ENCODE measurements around the gene CD1C.
A peak's percentile ranks its signal among the peaks of the same experiment; 100 is the strongest.
"Not testable (repeated sequence)": the region's sequence is repeated elsewhere in the genome, so short reads cannot be mapped to it uniquely, and the experiment has no call there.

The CD1C gene

GRCh38 chr1:158289811-158290210 is at the start of gene CD1C:
Gene CD1C, plus strand, starts transcription at chr1:158289923. Its CDS starts 142 bp downstream, at chr1:158290065.
- DNase-seq: no peak

DNA sequence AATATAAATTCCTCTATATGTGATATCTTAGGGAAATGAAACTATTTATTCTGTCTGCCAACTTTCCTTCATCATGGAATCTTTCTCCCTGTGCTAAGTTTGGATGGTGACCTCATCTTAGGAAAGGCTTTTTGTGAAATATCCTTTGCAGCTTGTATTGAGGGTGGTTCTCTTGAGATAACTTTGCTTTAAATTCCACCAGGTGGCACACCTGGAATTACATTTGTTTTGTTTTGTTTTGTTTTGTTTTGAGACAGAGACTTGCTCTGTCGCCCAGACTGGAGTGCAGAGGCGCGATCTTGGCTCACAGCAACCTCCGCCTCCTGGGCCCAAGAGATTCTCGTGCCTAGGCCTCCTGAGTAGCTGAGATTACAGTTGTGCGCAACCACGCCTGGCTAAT is 43.1 kb upstream of the CD1C start:
- peak; percentile 6 for DNase-seq

DNA sequence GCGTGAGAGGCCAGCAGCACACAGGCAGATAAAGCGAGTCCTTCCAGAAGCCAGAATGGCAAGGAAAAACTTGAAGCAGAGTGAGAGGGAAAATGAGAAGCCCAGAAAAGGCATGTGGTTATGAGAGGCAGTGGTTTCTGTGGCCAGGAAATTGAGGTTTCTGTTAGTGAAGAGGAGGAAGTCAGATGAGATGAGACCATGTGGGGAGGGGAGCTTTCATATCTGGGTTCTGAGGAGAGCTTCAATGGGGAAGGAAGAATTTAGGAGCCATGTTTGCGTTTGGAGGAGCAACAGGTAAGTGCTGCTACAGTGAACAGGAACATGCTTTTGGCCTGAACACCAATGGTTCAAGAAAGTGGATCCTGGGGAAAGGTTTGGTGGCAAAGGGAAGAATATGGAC is 41.6 kb upstream of the CD1C start:
- DNase-seq: peak; percentile 57

DNA sequence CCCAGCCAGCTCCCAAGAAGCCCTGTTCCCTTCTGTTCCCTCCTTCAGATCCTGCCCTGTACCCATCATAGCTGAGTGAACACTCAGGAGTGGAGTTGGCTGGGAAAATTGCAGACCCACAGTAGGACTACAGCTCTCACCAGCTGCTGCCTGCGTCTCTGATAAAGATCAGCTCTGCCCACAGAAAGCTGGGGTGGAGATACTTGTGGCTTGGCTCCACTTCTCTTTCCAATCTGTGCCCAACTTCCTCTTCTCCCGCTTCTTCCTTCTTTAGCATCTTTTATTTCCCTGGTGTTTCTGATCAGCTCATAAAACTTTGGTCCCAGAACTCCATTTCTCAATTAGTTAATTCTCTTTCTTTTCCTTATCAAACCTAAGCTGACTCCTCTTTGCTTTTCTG is 41.0 kb upstream of the CD1C start:
- DNase-seq: no peak

GRCh38 chr1:158249646-158250045 is 40.1 kb upstream of the CD1C start:
- DNase-seq: no peak

DNA sequence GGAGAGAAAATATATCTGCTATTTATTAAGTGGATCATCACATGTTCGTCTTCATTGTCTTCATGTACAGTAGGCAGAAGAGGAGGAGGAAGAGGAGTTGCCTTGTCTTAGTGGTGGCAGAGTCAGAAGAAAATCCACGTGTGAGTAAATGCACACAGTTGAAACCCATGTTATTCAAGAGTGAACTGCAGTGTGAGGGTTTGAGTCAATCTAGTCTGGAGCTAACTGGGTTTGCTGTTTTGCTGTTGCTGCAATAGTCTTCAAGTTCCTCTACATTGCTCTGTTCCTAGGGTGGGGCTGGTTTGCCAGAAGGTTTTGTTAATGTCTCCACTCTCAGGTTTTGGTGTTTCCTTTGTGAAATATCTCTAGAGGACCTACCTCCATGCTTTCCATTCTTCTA is 38.6 kb upstream of the CD1C start:
- no peak for DNase-seq

DNA sequence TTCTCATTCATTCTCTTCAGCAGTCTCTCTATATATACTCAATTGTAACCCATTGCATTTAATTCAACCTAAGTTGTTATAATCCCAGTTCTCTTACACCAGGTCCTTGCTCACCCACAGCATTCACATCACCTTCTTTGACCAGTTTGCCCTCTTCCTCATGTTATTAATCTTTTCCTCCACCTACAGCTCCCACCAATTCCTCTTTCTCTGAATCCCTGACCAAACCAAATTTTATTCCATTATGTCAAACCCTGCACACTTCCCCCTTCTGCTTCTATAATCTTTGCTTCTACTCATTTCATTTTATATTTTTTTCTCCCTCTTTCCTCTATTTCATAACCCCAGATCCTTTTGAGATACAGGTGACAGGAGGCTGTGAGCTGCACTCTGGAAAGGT is 34.1 kb upstream of the CD1C start:
- DNase-seq: no peak

- not testable (repeated sequence) for DNase-seq
Observed at GRCh38 chr1:158256747-158257146, 33.0 kb upstream of the CD1C start.

GRCh38 chr1:158257888-158258287 is 31.8 kb upstream of the CD1C start:
- no peak for DNase-seq

DNA sequence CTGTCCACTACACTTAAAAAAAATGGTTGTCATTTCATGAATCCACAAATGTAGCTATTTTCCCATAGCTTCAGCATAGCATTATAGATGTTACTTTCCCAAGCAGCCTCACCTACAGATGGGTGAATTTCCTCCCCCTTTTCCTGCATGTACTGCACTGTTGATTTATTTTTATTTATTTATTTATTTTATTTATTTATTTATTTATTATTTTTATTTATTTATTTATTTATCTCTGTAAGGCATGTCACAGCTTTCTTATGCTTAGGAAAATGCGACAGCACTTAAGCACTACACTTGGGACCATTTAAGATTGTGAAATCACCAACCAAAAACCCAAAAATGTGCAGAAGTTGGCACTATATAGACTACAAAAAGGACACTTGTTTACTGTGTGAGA is 30.6 kb upstream of the CD1C start:
- no peak for DNase-seq

DNA sequence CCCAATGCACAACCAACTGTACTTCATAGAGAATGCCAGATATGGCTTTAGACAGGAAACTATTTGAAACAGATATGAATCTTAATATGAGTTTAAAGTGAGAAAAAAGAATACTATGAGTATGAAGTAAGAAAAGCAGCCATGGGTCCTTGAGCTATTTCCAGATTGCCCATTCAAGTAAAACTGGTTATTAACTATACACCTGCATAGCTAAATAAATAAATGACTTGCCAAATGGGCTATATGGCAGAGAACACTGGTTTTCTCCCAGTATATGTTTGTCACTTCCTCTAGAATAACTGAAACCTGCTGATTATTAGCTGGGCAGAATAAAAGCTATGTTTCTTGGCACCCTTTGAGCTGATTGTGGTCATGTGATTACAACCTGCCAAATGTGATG is 17.0 kb upstream of the CD1C start:
- DNase-seq: no peak

- DNase-seq: no peak
Observed at GRCh38 chr1:158274797-158275196, 14.9 kb upstream of the CD1C start.

DNA sequence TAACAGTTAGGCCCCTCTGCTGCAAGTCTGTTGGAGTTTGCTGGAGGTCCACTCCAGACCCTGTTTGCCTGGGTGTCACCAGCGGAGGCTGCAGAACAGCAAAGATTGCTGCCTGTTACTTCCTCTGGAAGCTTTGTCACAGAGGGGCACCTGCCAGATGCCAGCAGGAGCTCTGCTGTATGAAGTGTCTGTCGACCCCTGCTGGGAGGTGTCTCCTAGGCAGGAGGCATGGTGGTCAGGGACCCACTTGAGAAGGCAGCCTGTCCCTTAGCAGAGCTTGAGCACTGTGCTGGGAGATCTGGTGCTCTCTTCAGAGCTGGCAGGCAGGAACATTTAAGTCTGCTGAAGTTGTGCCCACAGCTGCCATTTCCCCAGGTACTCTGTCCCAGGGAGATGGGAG is 7.3 kb upstream of the CD1C start:
- DNase-seq: not testable (repeated sequence)

DNA sequence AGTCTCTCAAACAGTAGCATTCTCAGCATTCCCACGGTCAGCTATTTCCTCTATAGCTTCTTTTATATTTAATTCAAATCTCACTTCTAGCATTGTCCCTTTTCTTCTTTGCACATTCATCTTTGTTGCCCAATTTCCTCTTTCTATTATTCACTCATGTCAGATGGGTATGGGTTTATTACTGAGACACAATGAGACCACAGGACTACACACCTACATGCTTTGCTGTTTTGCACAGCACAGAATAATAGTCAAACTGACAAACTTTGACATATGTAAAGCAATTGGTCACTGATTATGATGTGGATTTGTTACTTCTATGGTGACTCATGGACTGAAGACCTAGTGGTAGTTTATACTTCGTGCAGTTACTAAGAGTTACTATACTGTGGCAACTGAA is 5.8 kb upstream of the CD1C start:
- DNase-seq: no peak

GRCh38 chr1:158285756-158286241 is 3.9 kb upstream of the CD1C start:
- peak; percentile 14 for DNase-seq

DNA sequence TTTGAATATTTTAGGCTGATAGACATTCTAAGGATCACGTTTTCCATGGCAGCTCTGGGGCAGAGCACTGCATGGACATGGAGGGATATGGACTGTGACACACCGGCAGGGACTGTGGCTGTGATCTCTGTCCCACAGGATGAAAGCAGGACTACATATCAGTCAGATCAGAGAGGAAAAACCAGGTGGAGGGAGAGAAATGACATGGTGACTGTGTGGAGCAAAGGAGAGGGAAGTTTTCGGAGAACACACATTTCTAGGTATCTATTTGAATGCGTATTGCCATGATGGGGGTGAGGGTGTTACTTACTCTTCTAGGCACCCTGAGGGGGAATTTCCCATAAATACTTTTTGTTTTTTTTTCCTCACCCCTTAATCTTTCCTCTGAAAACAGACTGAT is 3.2 kb upstream of the CD1C start:
- DNase-seq: no peak

GRCh38 chr1:158286941-158287346 is 2.8 kb upstream of the CD1C start:
- DNase-seq: no peak

- no peak for DNase-seq
Observed at GRCh38 chr1:158290321-158290844, 660 bp downstream of the CD1C start.

DNA sequence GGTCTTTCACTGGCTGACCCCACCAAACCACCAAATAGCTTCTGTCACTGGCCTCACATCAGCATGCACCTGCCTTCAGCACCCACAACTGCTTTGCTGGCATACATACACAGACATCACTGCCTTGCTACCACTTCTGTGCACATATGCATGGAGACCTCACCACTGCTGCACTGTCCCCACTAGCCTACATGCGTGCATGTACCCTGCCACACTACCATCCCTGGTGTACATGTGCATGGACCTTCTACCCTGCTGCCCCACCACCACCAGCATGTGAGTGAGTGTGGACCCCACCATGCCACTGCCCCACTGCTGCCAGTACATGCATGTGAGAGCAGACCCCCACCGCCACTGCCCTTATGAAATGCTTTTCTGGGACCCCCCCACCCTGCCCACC is 6.1 kb downstream of the CD1C start:
- DNase-seq: no peak

GRCh38 chr1:158310623-158311022 is 20.9 kb downstream of the CD1C start:
- DNase-seq: no peak

DNA sequence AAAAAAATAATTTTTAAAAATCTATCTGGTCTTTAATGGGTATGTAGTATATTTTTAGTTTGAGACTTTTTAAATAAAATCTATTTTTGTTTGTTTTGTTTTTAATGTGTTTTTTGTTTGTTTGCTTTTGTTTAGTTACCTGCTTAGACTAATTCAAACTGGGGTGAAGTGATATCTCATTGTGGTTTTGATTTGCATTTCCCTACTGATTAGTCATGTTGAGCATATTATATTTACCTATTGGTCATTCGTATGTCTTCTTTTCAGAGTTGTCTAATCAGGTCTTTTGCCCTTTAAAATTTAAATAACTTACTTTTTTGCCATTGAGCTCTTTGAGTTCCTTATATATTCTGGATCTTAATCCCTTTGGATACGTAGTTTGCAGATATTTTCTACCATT is 21.3 kb downstream of the CD1C start:
- no peak for DNase-seq

DNA sequence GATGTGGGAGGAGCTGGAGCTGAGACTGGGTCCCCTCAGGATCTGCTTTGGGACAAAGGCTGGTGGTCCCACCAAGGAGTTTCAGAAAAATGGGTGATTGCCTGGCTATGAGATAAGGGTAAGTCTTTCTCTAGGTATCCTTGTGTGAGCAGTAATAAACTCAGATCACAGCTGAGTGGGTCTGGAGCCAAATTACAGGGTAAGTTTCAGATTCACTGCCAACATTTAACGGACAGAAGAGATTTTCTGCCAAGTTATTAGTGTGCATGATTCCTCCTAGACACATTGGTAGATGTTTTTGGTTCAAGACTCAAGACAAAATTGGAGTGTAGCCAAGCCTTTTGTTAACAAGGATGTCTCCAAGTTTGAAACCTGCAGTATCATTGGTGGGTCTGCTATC is 34.1 kb downstream of the CD1C start:
- DNase-seq: no peak

DNA sequence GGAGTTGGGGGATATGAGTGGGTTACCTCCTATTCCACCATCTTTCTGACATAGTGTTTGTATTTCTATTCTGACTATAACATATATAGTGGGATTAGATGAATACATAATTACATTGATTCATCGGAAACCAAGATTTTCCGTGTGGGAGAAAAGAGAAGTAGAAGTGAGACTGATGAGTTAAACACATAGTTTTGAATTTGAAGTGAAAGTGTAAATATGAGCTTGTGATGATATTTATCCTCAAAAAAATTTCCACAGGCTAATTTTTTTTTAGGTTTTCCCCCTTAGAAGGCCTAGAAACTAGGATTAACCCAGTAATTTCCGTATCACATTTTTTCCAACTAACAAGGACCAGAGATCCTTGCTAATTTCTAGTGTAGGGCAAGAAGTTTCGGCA is 34.7 kb downstream of the CD1C start:
- DNase-seq: no peak

DNA sequence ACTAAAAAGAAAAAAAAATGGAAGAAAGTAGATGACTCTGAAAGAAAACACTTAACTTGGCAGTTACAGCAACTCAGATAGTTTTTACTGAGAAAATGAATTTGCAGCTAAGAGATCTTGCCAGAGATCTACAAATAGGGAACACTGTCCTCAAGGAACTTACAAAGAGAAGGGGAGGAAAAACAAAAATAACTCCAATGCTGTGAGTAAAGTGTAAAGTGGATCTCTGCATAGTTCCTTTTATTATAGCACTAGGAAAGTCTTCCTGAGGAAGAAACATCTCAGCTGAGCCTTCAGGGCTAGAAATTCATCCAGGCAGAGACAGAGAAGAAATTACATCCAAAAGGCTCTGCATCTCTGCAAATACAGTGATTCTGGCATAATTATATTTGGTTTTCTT is 37.8 kb downstream of the CD1C start:
- no peak for DNase-seq

GRCh38 chr1:158328426-158328825 is 38.7 kb downstream of the CD1C start:
- no peak for DNase-seq

GRCh38 chr1:158329300-158329699 is 39.6 kb downstream of the CD1C start:
- no peak for DNase-seq

Measured in CD4-positive, alpha-beta T cell treated with Interleukin-10 for 1 hour (primary cell).